ENCODE measurements around the gene PGAP6. TPM values are rescaled to one million over a fixed set of nuclear protein-coding genes. Genes with fewer than 3 reads are reported as not detected.
"Not testable (repeated sequence)": the region's sequence is repeated elsewhere in the genome, so short reads cannot be mapped to it uniquely, and the experiment has no call there.

Gene PGAP6
- total RNA-seq, 1 experiment from 2014 or later: 29.6 TPM

DNA sequence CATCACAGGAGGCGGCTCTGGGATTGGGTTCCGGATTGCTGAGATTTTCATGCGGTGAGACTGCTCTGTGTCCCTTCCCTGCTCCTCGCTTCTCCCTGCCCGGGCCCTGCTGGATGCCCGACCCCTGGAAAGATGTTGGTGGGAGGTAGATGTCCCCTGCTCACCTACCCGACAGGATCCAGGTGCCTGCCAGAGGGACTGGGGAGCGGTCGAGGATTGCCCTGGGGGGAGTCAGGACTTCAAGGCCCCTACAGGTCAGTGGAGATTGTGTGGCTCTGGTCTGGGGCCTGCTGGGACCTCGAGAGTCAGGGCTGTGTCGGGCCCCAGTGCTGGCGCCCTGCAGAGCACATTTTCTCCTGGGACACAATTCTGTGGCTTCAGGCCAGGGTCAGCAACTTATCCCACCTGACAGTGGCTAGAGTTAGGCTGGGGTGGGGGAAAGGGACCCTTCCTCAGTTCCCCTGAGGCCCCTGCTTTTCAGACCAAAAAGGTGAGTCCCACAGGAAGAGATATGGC is 23.3 kb upstream of the PGAP6 start:
- DNase-seq (ENCODE audit: extremely low read depth, low read depth): no peak

DNA sequence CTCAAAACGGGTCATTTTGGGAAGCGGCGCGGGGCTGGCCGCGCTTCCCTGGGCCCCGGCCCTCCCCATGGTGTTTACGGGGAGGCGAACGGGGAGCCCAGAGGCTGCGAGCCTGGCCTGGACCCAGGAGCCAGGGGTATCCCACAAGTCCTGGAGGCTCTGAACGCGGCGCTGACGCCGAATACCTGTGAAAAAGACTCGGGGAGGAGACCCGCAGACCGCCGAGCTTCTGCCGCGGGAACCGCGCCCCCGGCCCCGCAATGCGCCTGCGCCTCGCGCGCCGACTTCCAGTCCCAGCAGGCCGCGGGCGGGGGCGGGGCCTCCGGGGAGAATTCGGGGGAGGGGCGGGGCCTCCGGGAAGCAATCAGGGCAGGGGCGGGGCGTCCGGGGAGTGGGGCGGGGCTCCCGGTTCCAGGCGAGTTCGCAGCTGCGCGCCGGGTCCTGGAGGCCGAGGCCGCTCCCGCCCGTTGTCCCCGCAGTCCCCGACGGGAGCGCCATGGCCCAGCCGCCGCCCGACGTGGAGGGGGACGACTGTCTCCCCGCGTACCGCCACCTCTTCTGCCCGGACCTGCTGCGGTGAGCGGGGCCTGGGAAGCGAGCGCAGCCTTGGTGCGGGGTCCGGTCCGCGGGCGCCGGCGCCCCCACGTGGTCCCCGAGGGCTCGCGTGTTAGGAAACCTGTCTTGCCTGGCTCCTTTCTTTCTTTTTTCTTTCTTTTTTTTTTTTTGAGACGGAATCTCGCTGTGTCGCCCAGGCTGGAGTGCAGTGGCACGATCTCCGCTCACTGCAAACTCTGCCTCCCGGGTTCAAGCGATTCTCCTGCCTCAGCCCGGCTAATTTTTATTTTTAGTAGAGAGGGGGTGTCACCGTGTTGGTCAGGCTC is 19.9 kb upstream of the PGAP6 start, which contains the start of gene DECR2:
DECR2 (plus strand) TSS at position 418 of the 881 bp plus-strand sequence; CDS start at position 497, 79 bp downstream.
- DNase-seq (ENCODE audit: extremely low read depth, low read depth): peak; percentile 87

DNA sequence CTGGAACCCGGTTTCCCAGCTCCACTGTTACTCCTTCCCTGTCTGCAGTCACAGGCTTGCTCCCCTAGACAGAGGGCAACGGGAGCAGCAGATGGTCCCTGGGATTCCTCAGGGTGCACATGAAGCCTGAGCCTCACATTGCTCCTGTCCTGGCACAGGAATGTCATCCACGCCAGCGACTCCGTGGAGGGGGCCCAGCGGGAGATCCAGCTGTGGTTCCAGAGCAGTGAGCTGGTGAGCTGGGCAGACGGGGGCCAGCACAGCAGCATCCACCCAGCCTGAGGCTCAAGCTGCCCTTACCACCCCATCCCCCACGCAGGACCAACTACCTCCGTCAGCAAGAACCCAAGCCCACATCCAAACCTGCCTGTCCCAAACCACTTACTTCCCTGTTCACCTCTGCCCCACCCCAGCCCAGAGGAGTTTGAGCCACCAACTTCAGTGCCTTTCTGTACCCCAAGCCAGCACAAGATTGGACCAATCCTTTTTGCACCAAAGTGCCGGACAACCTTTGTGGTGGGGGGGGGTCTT is 18.3 kb upstream of the PGAP6 start:
- no peak for DNase-seq (ENCODE audit: extremely low read depth, low read depth)

DNA sequence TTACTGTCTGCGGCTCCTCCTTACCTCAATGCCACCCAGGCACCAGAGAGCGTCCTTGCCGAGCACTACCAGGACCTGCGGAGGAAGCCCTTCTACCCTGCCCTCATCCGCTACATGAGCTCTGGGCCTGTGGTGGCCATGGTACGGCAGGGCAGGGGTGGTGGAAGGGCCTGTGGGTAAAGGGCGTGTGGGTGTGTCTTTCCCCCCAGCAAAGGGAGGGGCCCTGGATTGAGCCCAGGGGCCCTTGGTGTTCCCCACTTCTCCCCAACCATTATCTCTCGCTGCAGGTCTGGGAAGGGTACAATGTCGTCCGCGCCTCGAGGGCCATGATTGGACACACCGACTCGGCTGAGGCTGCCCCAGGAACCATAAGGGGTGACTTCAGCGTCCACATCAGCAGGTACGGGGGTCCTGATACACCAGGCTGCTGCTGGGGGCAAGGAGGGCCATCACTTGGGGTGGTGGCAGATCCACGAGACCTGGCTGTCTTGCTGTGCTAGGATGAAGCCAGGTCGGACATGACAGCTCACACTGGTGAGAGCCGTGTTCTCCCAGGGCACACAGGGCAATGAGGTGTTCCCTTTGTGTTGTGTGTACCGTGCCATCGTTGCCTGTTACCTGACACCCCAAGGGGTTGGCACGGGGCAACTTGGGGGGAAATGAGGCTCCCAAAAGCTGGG is 17.7 kb upstream of the PGAP6 start:
- DNase-seq (ENCODE audit: extremely low read depth, low read depth): no peak

DNA sequence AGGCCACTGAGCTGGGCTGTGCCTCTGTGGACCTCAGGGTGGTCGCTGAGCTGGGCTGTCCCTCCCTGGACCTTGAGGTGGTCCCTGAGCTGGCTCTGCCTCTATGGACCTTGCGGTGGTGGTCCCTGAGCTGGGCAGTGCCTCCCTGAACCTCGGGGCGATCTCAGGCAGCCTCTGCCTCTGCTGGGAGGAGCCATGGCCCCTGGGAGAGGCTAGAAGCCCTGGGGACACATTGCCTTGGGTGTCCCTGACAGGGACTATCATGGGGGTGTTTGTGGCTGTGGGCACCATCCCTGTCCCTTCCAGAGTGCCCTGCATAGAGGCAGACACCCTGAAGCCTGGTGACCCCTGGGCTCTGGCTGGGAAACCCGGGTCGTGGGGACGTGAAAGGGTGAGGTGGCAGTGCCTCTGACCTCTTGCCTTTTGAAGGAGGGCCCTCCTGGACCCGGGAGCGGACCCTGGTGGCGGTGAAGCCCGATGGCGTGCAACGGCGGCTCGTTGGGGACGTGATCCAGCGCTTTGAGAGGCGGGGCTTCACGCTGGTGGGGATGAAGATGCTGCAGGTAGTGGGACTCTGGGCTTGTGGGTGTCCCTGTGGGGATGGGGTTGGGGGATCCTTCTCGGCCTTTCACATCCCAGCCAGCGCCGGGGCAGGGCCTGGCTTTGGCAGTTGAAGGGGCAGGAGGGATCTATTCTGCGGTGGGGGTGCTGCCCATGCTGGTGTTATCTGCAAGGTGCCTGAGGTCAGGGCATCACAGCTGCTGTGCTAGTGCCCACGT is 17.0 kb upstream of the PGAP6 start:
- DNase-seq (ENCODE audit: extremely low read depth, low read depth): no peak

DNA sequence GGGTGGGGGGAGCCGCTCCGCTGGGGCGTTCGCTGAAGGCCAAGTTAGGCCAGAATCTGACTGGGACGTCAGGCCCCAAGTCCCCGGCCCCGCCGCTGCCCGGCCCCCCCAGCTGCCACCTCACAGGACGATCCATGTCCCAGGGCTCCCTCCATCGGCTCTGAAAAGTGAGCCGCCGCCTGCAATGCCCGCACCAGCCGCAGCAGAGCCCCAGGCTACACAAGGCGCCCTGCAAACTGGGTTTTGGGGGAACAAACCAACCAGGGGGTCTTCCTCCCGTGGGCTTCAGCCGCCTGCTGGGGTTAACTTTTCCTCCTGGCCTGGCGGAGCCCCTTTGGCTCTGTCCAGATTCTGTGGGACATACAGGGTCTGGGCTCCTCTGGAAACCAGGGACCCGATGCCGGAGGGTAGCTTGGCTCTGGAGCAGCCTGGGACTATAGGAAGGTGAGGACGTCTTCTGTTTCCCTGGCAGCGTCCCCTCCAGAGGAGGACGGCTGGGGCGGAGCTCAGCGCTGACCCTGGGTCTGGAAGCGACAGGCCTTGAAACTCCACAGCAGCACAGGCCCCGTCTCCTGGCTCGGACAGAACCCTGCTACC is 16.1 kb upstream of the PGAP6 start:
- peak; percentile 63 for DNase-seq (ENCODE audit: extremely low read depth, low read depth)

DNA sequence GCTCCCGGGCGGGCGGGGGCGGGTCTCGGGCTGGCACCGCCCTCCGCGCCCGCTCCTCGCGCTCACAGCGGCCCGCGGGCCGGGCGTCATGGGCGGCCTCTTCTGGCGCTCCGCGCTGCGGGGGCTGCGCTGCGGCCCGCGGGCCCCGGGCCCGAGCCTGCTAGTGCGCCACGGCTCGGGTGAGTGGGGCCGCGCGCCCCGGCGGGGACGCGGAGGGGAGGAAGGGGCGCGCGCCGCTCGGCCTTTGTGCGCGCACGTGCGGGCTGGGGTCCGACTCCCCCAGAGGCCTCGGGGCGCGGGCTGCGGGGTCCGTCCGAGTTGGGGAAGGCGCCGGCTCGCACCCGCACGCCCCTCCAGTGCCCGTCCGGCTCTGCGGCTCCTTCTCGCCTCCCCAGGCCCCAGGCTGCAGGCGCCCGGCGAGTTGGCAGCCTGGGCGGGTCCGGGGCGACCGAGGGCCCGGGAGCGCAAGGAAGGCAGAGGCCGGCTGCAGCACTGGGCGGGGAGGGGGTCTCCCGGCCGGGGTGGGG is 15.4 kb upstream of the PGAP6 start, which contains the start of gene NME4:
NME4 (plus strand) TSS at position 65 of the 527 bp plus-strand sequence; CDS start at position 89, 24 bp downstream.
- no peak for DNase-seq (ENCODE audit: extremely low read depth, low read depth)

DNA sequence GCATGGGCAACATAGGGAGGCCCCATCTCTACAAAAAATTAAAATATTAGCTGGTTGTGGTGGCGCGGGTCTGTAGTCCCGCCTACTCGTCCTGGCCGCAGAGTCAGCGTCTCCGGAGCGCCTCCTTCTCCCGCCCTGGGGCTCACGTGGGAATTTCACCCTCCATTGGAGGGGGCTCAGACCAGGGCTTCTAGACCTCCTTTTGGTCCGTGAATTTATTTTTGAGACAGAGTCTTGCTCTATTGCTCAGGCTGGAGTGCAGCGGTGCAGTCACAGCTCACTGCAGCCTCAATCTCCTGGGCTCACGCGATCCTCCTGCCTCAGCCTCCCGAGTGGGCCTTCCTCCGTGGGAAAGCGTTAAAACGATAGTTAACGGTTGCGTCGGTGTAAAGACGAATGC is 14.8 kb upstream of the PGAP6 start:
- peak; percentile 52 for DNase-seq (ENCODE audit: extremely low read depth, low read depth)

DNA sequence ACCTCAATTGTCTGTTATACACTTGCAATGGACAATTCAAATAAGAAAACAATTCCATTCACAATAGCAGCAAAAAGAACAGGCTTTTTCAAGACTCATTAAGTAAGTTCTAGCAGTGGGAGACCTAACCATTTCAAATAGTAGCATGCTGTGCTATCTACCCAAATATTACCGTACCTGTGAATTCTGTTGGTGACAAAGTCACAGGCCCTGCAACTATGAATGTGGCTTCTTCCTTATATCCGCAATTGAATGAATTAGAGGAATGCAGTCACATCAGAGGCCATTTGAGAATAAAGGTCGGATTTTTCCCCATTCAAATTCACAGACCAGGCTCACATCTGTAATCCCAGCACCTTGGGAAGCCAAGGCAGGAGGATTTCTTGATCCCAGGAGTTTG is 14.4 kb upstream of the PGAP6 start:
- no peak for DNase-seq (ENCODE audit: extremely low read depth, low read depth)

DNA sequence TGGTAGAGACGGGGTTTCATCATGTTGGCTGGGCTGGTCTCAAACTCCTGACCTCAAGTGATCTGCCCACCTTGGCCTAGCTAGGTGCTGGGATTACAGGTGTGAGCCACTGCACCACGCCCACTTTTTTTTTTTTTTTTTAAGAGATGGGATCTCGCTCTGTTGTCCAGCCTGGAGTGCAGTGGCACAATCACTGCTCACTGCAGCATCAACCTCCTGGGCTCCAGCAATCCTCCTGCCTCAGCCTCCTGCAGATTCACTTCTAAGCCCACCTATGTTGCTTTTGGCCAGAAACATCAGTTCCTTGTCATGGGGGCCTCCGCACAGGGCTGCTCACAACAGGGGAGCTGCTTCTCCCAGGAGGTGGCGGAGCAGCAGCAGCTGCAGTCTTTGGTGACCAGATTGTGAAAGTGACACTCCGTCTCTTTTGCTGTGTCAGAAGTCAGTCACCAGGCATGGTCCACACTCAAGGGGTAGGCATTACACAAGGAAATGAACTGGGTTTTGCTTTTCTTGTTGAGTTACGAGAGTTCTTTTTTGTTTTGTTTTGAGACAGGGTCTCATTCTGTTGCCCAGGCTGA is 10.8 kb upstream of the PGAP6 start:
- DNase-seq (ENCODE audit: extremely low read depth, low read depth): no peak

DNA sequence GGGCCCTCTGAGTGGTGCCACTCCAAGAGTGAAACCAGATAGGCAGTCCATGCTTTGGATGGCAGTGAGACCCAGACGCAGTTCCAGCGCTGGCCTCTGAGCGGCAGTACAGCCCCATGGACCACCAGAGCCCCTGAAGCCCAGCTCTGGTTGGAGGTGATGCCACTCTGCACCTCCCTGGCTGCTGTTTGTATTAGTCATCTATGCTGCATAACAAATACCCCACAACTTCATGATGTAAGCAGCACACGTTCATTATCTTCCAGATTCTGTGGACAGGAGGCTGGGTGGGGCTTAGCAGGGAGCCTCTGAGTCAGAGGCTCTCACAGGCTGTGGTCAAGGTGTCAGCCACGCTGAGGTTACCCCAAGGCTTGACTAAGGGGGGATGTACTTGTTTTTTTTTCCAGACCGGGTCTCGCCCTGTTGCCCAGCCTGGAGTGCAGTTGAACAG is 10.1 kb upstream of the PGAP6 start:
- peak; percentile 59 for DNase-seq (ENCODE audit: extremely low read depth, low read depth)

DNA sequence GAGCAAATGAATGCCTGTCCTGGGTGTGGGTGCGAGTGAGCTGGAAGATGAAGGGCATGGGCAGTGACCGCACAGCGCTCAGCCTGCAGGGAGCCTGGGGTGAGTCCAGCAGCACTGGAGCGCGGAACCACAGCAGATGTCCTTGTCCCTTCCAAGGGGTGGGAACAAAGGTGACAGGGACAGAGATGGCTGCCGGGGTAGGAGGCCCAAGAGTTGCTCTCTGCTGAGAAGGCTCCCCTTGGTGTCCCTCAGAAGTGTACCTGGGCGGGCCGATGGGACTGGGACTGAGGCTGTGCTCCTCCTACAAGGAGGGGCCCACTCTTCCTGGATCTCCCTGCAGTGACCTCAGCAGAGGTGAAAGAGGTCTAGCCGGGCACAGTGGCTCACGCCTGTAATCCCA is 7.6 kb upstream of the PGAP6 start:
- DNase-seq (ENCODE audit: extremely low read depth, low read depth): no peak

DNA sequence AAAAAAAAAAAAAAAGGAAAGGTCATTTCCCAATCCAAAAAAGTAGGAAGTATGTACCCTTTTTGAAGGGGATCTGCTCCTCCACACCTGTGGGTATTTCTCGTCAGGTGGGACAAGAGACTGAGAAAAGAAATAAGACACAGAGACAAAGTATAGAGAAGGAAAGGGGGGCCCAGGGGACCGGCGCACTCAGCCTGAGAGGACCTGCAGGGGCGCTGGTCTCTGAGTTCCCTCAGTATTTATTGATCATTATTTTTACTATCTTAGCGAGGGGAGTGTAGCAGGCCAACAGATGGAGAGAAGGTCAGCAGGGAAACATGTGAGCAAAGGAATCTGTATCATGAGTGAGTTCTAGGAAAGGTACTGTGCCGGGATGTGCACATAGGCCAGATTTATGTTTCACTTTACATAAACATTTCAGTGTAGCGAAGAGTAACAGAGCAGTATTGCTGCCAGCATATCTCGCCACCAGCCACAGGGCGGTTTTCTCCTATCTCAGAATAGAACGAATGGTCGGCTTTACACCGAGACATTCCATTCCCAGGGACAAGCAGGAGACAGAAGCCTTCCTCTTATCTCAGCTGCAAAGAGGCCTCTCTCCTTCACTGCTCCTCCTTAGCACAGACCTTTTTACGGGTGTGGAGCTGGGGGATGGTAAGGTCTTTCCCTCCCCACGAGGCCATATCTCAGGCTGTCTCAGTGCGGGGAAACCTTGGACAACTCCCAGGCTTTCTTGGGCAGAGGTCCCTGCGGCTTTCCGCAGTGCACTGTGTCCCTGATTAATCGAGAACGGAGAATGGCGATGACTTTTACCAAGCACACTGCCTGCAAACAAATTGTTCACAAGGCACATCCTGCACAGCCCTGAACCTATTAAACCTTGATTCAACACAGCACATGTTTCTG is 6.2 kb upstream of the PGAP6 start:
- DNase-seq (ENCODE audit: extremely low read depth, low read depth): not testable (repeated sequence)

DNA sequence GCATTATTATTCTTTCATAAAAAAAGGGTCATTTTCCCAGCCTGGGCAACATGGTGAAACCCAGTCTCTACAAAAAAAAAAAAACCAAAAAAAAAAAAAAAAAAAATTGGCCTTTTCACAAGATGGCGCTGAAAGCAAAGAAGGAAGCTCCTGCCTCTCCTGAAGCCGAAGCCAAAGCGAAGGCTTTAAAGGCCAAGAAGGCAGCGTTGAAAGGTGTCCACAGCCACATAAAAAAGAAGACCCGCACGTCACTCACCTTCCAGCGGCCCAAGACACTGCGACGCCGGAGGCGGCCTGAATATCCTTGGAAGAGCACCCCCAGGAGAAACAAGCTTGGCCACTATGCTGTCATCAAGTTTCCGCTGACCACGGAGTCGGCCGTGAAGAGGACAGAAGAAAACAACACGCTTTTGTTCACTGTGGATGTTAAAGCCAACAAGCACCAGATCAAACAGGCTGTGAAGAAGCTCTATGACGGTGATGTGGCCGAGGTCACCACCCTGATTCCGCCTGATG is 4.9 kb upstream of the PGAP6 start:
- no peak for DNase-seq (ENCODE audit: extremely low read depth, low read depth)

DNA sequence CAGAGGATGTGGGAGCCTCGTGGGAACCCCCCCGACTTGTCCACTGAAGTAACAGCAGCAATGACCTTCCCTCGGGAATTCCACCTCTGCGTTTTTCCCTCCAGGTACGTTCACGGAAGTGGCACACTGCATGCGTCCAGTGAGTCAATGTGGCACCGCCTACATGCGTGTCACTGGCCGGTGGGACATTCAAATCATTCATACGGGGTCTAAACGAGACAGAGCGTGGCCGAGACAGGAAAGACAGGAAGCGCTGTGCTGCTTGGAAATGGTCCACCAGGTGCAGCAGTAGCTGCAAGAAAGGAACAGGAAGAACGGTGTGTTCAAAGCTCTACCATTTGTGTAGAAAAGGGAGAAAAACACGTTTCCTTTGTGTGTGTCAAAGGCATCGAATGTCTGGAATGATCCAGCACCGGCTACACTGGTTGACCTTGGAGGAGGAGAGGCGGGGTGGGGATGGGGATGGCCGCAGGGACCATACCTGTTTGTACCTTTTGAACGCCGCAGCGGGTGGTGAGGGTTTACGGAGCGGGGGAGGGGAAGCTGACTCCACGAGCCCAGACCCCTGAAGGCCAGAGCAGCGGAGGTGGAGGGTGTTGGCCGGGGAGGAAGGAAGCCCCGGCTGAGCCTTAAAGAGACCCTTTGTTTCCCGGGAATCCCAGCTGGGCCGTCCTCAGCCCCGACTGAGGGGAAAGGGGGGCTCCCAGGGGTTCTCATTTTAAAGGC is 1.7 kb upstream of the PGAP6 start:
- DNase-seq (ENCODE audit: extremely low read depth, low read depth): no peak

DNA sequence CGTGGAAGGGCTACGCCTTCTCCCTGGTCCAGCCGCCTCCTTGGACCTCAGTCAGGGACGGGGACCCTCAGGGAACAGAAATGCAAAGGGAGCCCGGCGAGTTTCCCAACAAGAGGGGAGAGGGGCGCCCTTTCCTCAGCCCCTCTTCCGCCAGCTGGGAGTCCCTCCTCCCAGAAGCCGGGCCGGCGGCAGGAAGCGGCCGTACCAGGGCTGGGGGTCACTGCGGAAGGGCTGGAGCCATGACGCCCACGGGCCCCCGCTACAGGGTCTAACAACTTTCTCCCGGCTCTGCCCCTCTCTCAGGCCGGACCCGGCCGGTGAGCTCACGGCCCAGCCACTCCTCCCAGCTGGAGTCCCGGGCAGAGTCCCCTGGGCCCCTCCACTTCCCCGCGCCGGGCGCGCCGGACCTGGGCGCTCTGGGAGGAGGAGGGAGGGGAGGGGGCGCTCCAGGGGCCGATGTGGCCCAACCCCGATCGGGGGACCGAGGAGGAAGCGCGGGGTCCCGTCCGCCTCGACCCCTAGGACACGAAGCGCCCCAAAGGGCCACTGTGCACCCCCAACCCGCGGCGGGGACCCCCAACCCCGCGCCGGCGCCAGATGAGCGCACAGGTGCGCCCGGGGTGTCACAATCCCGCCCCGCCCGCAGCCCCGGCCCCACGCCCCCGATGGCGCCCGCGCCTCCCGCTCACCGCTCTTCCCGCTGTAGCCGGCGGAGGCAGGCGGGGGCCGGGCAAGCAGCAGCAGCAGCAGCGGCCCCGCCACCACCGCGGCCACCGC is 578 bp downstream of the PGAP6 start:
- no peak for DNase-seq (ENCODE audit: extremely low read depth, low read depth)

DNA sequence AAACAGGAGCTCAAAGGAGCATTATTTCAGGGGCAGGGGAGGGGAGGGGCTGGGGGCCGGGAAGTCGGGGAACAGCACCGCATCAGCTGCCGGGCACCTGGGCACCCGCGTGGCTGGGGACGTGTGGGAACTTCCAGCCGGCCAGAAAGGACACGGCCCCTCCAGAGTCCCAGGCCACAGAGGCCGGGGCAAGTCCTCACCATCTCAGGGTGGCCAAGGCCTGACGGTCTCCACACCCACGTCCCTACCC is 1.1 kb downstream of the PGAP6 start:
- DNase-seq (ENCODE audit: extremely low read depth, low read depth): no peak

Data from NCI-H460 (cell line).